ENCODE results near the gene DHRS7B. TPM values are rescaled to one million over a fixed set of nuclear protein-coding genes. Genes with fewer than 3 reads are reported as not detected.

The DHRS7B gene
- total and polyA plus RNA-seq, 2 of the 13 experiments (the other 11 are each of a cell fraction or from before 2014, with no cell fraction given) = 20.0 to 35.8 TPM

DNA sequence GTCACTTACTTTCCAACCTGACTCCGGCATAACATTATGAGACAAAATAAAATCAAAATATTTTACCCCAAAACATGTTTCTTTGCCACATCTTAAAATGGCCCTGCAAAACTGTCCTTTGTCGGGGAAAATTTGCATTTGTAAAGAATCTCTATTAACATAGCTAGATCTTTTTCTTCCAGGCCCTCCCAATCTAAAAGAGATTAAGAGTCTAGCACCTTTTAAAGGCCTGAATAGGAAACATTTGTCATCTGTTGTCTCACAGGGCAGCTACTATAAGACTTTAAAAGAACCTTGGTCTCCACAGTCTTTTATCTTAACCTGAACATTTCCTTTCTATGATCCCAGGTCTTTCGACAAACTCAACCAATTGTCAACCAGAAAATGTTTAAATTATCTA is 18.1 kb upstream of the DHRS7B start:
- TF ChIP-seq GABPB1 (CRISPR knock-in tag; IDR thresholded peaks at IDR 0.05) = no peak
- no peak for TF ChIP-seq KAT8 (CRISPR knock-in tag; IDR thresholded peaks at IDR 0.05)
- no peak for TF ChIP-seq IRF2 (CRISPR knock-in tag; IDR thresholded peaks at IDR 0.05)
- TF ChIP-seq CREM (IDR thresholded peaks at IDR 0.05) = no peak
- no peak for TF ChIP-seq CREM (CRISPR knock-in tag; IDR thresholded peaks at IDR 0.05)
- no peak for TF ChIP-seq ZNF713 (CRISPR knock-in tag; IDR thresholded peaks at IDR 0.05)
- TF ChIP-seq ARNTL (CRISPR knock-in tag; IDR thresholded peaks at IDR 0.05) = no peak
- no peak for TF ChIP-seq ZNF160 (CRISPR knock-in tag; IDR thresholded peaks at IDR 0.05)
- TF ChIP-seq THAP7 (CRISPR knock-in tag; IDR thresholded peaks at IDR 0.05) = no peak
- TF ChIP-seq ZNF841 (CRISPR knock-in tag; IDR thresholded peaks at IDR 0.05; ENCODE audit: borderline replicate concordance) = no peak
- no peak for TF ChIP-seq IRF9 (CRISPR knock-in tag; IDR thresholded peaks at IDR 0.05; ENCODE audit: borderline replicate concordance)
- no peak for TF ChIP-seq MED8 (CRISPR knock-in tag; IDR thresholded peaks at IDR 0.05; ENCODE audit: insufficient replicate concordance)
- no peak for TF ChIP-seq ZNF605 (CRISPR knock-in tag; IDR thresholded peaks at IDR 0.05)
- Histone ChIP-seq H3K9ac (ENCODE audit: insufficient read depth, low read depth, low read length) (no peak overlapping the region), H3K36me3 (replicated peaks in 1 of 2; ENCODE audit: control insufficient read depth in 1 of 2, insufficient read depth in 2 of 2, low read length in 2 of 2) (no peaks in the 10 kb centered on the region), H3K27me3 (ENCODE audit: control insufficient read depth in 1 of 2, insufficient read depth in 2 of 2, low read length in 2 of 2) (no peaks in the 10 kb centered on the region), H4K20me1 (ENCODE audit: insufficient read depth, low read length) (no peaks in the 10 kb centered on the region), H3K4me1 (ENCODE audit: insufficient read depth, low read length) (no peaks in the 10 kb centered on the region), H3K4me2 (ENCODE audit: low read depth, low read length) (no peak overlapping the region), H3K9me3 (ENCODE audit: low read length) (no peaks in the 10 kb centered on the region), H3K79me2 (ENCODE audit: insufficient read depth, low read length) (no peaks in the 10 kb centered on the region), H2AFZ (ENCODE audit: low read length) (no peak overlapping the region), H3K4me3 (replicated peaks in 1 of 3; ENCODE audit: insufficient read depth in 1 of 3, low read depth in 2 of 3, low read length in 3 of 3) (no peak overlapping the region), H3K27ac (ENCODE audit: extremely low read length, insufficient read depth, low read length) (no peak overlapping the region)
- no peak for DNase-seq (ENCODE audit: low spot score)
- CTCF ChIA-PET (ENCODE audit: low intra/inter-chr PET ratio, low total read pairs) = no interaction called here
- POLR2A ChIA-PET = no interaction called here
- in situ Hi-C loops (cut with HindIII; ENCODE audit: extremely low pct_ligation_motif_present, low pct_unique_long_range_greater_than_20kb) = no loop called here
- intact Hi-C loops (cut with micrococcal nuclease; ENCODE audit: unreplicated experiment) = no loop called here
- FAIRE-seq = no peak
- 49% methylated on average over 3 of the region's 3 CpGs for WGBS (ENCODE audit: low lambda C conversion rate)
- no TSS peak for BruUV-seq (replicated peaks)
- no peak for ATAC-seq
